ENCODE data around the gene SNED1.

Gene SNED1

DNA sequence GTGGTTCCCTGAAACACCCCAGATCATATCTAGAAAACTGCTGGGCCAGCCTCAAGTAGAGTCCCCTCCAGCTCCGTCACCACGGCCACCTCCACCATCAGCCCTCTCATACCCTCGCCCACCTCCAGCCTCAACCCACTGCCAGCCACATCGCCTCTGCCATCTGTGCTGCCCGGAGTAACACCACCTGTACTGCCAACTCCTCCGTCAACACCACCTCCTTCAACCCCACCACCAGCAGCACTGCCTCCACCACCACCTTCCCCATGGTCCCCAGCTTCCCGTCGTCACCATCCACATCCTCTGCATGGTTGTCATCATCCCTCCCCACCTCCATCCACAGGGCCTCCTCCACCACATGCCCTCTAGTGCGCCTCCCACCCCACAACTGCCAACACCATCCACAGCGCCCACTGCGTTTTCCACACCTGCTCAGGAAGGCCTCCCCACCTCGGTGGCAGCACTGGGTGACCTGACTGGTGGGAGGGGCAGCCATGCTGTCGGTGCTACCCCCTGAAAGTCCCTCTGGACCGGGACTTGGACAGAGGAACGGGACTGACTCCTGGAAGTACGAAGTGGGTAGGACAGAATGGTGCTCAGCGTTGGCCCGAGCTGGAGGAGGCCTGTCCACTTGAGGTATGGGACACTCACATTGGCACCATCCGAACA, 1.6 kb downstream of the SNED1 start:
- DNase-seq, result no peak
- in situ Hi-C loops (cut with HindIII; ENCODE audit: low pct_ligation_motif_present, low pct_unique_long_range_greater_than_20kb, low sequenced_read_pairs), result no loop called here

DNA sequence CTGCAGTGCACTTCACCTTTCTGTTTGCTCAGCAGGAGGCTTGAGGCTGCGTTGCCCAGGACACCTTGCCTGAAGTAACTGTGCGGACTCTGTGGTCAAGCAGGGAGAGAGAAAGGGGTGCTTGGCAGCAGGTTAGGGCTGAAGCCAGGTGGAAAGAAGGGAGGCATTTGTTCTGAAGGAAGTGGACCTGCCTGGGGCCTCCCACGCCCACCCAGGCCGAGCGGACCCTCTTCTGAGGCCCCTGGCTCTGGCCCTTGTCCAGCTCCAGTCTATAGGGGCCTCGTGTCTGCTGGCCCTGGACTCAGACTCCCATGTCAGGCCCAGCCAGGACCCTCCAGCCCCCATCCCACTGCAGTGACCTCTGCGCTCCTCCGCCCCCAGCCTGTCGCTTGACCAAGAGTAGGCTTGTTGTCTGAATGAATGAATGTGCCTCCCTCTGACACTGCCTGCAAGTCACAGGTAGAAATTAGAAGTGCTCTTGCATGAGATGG, 2.5 kb downstream of the SNED1 start:
- in situ Hi-C loops (cut with HindIII; ENCODE audit: low pct_ligation_motif_present, low pct_unique_long_range_greater_than_20kb, low sequenced_read_pairs), result no loop called here
- no peak for DNase-seq

DNA sequence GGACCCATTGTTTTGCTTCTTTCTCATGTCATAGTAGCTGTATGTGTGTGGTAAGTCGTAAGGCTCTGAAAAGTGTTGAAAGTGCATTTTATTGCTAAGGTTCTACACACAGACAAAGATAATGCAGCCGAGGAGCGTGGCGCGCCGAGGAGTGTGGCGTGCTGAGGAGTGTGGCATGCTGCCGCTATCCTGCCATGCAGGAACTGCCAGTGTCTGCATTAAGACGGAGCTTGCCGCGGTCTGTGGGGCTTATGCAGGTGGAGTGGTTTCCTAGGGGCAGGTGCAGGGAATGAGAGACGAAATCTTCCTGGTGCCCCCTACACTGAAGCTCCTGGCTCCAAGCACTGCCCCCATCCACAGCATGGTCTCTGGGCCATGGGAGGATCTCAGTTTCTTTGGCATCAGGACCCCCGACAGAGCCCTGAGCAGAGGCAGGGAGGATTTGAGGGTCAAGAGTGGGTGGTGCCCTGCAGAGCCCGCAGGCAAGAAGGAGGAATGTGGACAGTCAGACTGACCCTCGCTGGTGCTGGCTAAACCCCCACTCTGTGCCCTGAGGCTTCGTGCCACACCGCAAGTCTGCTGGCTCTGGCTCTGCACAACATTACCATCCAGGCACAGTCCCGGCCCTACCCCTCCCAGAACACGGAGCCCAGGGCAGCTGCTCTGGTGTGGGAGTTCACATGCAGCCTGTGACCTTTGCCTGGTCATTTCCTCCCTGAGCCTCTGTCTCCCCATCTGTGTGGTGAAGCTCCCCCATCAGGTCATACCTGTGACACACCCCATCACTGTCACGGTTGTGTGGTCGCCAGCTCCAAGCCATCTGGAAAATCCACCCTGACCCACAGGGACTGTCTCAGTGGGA, 3.2 kb downstream of the SNED1 start:
- no peak for DNase-seq
- in situ Hi-C loops (cut with HindIII; ENCODE audit: low pct_ligation_motif_present, low pct_unique_long_range_greater_than_20kb, low sequenced_read_pairs), result no loop called here

DNA sequence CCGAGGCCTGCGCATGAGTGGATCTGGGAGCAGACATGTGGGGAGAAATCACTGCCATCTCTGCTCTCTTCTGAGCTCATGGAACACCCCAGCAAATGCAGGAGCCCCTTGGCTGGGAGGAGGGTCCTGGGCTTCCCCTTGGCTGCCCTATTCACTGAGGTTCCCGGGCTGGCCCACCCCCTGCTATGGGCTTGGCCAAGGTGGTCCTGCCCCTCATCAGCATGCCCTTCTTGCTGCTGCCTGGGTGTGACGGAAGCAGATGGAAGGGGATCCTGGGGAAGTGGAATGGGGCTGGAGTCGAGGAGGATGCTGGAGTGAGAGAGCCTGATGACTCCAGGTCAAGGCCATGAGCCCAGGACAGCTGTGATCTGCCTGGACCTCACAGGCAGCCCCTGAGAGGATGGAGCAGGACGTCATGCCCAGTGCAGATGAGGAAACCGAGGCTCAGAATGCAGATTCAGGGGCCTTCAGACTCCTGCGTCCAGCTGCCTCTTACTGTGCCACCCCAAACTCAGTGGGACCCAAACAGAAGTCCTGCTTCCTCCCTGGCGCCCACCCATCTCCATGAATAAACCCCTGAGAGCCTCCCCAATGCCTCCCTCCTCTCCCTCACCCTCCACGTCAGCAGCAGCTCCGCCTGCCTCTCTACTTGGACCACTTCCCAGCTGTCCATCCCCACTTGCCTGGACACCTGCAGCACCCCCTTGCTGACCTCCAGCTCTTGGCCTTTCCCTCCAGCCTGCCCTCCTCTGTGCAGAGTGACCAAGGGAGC, 4.0 kb downstream of the SNED1 start:
- in situ Hi-C loops (cut with HindIII; ENCODE audit: low pct_ligation_motif_present, low pct_unique_long_range_greater_than_20kb, low sequenced_read_pairs), result no loop called here
- no peak for DNase-seq

DNA sequence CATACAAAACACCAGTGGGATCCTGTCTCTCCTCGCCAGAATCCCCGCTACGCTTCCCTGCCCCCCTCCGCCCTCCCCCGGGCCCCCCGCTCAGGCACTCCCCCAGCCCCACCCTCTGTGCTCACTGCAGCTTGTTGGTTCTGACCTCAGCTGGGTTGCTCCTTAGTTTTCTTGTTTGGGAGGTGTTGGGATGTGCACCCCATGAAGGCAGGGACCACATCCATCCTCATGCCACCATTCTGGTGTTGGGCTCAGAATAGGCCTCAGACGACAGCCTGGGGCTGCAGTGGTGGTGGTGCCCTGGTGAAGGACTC, 4.6 kb downstream of the SNED1 start:
- in situ Hi-C loops (cut with HindIII; ENCODE audit: low pct_ligation_motif_present, low pct_unique_long_range_greater_than_20kb, low sequenced_read_pairs), result no loop called here

DNA sequence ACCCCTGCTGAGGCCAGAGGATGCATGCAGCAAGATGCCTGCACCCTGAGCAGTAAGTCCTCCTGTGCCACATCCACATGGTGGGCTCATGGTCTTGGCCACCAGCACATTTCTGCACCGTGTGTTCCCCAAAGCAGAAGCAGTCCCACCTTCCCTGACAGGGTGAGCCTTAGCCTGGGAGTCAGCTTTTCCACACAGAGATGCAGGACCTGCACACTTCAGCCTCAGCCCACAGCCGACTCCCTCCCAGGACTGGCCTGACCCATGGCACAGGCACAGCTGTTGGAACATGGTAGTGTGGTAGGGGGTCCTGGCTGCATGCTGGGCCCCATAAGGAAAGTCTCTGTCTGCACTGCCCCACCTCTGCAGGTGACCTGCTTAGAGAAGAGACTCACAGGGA, 5.0 kb downstream of the SNED1 start:
- no peak for DNase-seq
- in situ Hi-C loops (cut with HindIII; ENCODE audit: low pct_ligation_motif_present, low pct_unique_long_range_greater_than_20kb, low sequenced_read_pairs), result no loop called here

More for the DNA sequence above, 4.6 kb downstream of the SNED1 start:
- DNase-seq, result no peak

DNA sequence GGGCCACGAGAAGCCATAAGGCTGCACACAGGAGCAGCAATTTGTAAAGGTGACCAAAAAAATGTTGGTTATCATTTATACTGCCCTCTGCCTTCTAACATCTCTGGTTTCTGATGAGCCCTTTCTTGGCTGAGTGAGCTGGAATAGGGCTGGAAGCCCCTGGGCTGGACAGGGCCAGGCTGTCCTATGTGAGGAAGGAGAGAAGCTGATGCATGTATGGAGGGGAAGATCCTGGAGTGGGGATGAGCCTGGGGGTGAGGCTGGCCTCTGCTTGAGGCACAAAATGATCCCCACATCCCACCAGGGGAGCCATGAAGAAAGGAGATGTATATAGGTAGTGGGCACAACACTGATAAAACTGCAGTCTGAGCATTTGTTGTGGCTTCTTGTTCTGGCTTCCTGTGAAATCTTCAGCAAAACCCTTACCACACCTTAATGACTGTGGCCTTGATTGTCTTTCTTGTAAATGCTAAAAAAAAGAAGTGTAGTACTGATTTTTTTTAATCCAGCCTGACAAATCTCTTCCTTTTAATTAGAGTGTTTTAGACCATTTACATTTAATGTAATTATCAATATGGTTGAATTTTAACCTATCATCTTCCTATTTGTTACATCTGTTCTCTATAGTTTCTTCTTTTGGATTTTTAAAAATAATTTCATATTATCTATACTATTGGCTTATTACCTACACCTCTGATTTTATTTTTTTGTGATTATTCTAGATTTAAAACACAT, 5.6 kb downstream of the SNED1 start:
- DNase-seq, result no peak
- in situ Hi-C loops (cut with HindIII; ENCODE audit: low pct_ligation_motif_present, low pct_unique_long_range_greater_than_20kb, low sequenced_read_pairs), result no loop called here

DNA sequence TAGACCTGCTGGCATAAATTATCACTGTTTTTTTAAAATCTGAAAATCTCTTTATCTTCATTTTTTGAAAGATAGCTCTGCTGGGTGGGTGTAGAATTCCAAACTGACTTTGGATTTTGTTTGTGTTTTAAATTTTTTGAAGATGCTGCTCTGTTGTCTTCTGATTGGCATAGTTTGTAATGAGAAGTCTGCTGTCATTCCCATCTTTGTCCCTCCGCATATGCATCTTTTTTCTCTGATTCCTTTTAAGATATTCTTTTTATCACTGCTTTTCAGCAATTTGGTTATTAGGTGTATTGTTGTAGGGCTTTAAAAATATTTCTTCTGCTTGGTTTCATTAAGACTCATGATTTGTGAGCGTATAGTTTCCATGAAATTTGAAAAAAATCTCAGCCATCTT, 7.2 kb downstream of the SNED1 start:
- in situ Hi-C loops (cut with HindIII; ENCODE audit: low pct_ligation_motif_present, low pct_unique_long_range_greater_than_20kb, low sequenced_read_pairs), result no loop called here
- DNase-seq, result no peak

DNA sequence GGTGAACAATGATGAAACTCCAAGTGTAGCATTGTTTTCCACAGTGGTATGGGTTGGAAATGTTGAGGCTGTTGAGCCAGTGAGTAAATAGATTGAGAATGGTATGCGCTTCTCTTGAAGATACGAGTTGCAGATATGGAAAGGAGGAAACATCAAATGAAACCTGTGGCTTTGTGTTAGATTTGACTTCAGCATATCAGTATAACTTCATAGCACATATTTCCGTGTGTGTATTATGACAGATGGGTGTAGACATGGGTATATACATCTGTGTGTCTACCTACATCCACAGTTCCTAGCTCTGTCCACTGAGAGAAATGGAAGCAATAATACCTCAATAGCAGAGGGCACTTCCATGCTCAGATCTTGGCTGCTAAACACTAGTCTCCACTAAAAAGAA, 8.0 kb downstream of the SNED1 start:
- in situ Hi-C loops (cut with HindIII; ENCODE audit: low pct_ligation_motif_present, low pct_unique_long_range_greater_than_20kb, low sequenced_read_pairs), result no loop called here
- DNase-seq, result no peak

DNA sequence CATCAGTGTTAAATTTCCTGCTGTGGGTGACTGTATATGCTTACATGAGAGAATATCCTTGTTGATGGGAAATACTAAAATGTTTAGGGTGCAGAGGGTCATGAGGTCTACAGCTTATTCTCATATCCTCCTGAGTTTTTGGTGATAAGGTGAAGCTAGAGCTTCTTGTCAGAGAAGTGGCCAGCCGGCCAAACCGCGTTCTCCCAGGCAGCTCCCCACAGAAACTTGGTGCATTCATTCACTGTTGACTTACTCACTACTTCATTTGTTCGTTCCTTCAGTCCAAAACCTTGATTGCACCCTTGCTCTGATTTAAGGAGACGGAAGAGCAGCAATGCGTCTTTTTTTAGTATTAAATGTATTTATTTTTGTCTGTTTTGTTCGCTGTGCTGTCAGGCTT, 8.7 kb downstream of the SNED1 start:
- no peak for DNase-seq
- in situ Hi-C loops (cut with HindIII; ENCODE audit: low pct_ligation_motif_present, low pct_unique_long_range_greater_than_20kb, low sequenced_read_pairs), result no loop called here

DNA sequence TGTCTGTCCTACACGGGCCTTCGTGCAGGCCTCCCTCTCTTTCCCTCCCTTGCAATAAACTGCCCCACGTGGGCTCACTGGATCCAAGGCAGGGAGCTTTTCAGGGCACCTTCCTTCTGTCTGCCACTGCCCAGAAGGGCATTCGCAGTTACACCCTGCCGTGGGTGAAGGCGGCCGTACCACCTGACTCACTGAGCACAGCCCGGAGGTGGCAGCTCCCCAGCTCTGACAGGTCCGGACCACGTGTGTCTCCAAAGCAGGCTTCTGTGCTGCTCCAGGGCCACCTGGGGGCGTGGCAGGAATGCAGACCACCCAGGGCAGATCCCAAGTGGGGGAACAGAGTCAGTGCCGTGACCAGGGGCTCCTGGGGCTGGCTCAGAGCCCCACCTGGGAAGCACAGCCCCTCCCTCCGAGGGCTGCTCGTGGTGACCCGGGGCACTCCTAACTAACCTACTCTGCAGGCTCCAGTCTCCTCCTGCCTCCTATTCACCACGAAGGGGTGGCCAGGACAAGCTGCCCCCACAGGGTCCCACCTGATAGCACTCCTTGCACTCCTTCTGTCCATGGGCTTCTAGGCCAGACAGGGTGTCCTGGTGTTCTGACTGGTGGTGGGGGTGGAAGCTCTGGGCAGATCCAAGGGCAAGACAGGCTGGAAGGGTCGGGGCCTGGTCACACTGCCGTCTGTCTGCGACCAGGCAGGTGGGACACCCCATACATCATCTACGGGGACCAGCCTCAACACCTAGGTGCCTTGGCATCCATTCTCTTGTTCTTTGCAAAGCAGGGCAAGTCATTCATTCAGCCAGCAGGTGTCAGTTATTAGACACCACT, 9.7 kb downstream of the SNED1 start:
- in situ Hi-C loops (cut with HindIII; ENCODE audit: low pct_ligation_motif_present, low pct_unique_long_range_greater_than_20kb, low sequenced_read_pairs), result no loop called here
- no peak for DNase-seq

DNA sequence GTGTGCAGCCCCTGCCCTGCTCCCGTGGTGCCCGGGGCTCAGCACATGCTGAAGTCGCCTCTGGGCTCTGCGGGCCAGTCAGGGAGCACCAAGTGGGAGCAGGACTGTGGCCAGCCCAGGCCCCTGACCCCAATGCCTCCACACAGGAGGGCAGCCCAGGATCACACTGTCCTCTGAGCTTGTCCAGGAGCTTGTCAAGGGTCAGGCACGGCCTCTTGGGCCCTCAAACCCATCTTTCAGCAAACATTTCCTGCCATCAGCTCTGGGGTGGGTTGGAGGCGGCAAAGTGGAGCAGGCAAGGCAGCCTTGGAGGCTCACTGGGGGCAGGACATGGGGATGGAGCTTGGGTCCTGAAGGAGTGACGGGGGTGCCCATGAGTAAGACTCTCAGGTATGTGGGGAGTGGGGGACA, 10.3 kb downstream of the SNED1 start:
- no peak for DNase-seq
- in situ Hi-C loops (cut with HindIII; ENCODE audit: low pct_ligation_motif_present, low pct_unique_long_range_greater_than_20kb, low sequenced_read_pairs), result no loop called here

DNA sequence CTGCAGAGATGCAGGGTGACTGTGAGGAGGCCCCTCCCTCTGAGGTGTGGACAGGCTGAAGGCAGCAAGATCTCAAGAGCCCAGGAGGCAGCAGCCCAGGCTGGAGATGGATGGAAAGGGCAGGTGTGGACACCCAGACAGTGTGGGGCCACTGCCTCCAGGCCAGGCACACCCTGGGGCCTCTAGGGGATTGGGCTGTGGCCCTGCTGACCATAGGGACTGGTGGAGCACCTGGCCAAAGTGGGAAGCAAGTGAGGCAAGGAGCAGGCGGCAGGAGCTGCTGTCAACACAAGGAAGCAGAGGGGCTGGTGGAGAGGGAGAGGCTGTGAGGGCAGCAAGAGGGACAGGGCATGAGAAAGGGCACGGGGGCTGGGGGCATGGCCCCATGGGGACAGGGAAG, 10.8 kb downstream of the SNED1 start:
- in situ Hi-C loops (cut with HindIII; ENCODE audit: low pct_ligation_motif_present, low pct_unique_long_range_greater_than_20kb, low sequenced_read_pairs), result no loop called here
- no peak for DNase-seq

DNA sequence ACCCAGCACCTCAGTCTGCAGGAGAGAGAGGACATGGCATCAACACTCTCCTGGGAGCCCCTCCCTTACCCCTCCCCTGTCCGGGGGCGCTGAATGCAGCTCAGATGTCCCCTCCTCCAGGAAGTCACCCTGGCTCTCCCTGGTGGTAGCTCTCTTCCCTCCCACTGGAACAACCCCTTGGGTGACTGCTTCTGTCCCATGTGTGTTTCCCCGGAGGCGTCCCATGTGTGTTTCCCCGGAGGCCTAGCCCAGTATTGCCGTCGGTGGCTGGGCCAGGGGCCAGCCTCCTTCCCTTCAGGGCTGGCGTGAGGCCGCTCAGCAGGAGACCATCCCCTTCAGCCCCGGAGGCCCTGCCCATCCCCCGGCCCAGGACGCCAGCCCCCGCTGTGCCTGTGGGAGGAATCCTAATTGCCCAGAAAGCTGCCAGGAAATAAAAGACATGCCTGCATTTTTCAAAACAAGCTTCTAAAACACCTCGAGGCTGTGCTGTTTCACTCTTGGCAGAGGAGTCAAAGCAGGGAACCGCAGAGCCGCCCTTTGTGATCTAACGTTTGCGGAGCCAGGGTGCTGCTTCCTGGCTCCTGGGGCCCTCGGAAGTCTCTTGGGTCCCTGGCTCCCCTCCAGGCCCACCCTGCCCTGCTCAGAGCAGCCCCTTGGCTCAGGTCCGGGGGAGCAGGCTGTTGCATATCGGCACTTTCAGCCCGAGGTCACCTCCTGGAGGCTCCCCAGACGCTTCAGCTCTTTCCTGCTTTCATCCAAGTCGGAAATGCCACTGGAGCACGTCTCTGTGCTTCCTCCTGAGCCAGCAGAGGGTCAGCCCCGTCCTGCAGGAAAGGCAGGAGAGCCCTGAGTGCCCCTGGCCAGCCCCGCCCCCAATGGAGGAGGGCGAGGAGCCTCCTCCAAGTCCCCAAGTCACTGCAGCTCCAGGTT, 11.4 kb downstream of the SNED1 start:
- in situ Hi-C loops (cut with HindIII; ENCODE audit: low pct_ligation_motif_present, low pct_unique_long_range_greater_than_20kb, low sequenced_read_pairs), result no loop called here
- DNase-seq, result no peak

DNA sequence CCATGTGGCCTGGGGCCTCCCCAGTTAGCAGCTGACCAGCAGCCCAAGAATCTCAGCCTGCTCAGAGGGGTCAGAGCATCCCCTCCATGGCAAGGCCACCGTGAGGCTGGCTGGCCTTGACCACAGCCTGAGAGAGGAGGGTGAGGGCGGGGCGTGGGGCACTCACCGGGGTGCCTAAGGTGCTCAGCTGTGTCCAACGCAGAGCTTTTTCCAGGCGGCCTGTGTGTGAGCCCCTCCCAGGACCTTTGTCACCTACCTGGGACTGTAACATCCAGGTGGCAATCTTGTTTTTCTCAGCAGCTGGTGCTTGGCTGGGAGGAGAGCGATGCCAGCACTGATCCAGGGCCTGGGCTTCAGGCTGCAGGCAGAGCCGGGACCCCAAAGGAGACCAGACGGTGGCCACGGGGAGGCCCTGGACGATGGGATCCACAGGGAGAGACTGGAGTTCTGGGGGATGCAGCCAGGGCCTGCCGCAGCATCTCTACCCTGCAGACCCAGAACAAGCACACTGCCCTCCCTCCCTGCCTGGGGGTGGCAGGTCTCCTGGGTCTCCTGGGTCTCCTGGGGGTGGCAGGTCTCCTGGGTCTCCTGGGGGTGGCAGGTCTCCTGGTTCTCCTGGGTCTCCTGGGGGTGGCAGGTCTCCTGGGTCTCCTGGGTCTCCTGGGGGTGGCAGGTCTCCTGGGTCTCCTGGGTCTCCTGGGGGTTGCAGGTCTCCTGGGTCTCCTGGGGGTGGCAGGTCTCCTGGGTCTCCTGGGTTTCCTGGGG, 12.3 kb downstream of the SNED1 start:
- in situ Hi-C loops (cut with HindIII; ENCODE audit: low pct_ligation_motif_present, low pct_unique_long_range_greater_than_20kb, low sequenced_read_pairs), result no loop called here
- DNase-seq, result no peak

DNA sequence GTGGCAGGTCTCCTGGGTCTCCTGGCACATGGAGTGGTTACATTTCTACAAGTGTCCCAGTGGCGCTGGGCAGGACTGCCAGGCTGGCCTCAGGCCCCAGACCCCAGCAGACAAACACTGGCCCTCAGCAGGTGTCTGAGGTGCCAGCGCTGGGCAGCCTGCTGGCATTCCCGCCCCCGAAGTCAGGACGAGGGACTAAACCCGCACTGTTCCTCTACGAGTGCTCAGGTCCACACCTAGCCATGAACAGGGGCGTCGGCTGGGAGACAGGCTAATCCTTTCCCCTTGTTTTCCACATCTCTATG, 12.8 kb downstream of the SNED1 start:
- in situ Hi-C loops (cut with HindIII; ENCODE audit: low pct_ligation_motif_present, low pct_unique_long_range_greater_than_20kb, low sequenced_read_pairs), result no loop called here

More for the DNA sequence above, 12.8 kb downstream of the SNED1 start:
- no peak for DNase-seq

Measured in ACHN (cell line).